IPS-NIHi7 (cell line): ENCODE measurements around the gene CHGA.

Experiments used
- DNase-seq: peaks from one replicate; pipeline ENCODE4 v3.0.0; 2012; ENCODE audit warnings: mixed read lengths; ENCODE audit errors: extremely low spot score

The CHGA gene, protein sequence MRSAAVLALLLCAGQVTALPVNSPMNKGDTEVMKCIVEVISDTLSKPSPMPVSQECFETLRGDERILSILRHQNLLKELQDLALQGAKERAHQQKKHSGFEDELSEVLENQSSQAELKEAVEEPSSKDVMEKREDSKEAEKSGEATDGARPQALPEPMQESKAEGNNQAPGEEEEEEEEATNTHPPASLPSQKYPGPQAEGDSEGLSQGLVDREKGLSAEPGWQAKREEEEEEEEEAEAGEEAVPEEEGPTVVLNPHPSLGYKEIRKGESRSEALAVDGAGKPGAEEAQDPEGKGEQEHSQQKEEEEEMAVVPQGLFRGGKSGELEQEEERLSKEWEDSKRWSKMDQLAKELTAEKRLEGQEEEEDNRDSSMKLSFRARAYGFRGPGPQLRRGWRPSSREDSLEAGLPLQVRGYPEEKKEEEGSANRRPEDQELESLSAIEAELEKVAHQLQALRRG

GRCh38 chr14:92922883-92923743, at the start of gene CHGA:
CHGA (plus strand) TSS chr14:92923150; CDS start chr14:92923360, 210 bp downstream.
- peak; percentile 92 for DNase-seq

GRCh38 chr14:92874962-92875661, 47.8 kb upstream of the CHGA start:
- no peak for DNase-seq

DNA sequence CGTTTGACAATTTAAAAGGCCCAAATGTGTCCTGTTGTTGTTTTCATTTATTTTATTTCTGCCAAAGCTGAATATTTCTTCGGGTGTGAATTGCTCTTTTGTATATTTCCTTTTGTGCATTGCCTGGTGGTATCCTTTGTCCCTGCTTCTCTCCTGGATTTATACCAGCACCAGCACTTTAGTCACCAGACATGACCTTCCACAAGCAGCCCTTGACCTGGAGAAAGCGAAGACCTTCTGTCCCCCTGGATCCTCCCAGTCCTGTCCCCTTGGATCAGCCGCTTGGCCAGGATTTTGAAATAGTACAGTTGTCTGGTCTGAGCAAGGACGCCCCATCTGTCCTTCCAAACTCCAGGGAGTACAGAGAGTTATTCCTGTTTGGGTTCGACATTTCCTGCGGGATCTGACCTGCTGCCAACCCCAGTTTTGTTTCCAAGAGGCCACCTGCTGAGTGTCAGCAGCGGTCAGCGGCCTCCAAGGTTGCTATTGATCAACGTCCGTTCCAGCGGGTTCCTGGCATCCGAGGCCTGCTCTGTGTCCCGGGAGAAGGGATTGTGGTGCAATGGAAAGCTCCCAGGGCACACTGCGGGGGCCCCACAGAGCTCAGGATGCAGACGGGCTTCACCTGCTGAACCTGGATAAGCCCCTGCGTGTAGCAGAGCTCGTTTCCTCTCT, 45.1 kb upstream of the CHGA start:
- peak; percentile 56 for DNase-seq

DNA sequence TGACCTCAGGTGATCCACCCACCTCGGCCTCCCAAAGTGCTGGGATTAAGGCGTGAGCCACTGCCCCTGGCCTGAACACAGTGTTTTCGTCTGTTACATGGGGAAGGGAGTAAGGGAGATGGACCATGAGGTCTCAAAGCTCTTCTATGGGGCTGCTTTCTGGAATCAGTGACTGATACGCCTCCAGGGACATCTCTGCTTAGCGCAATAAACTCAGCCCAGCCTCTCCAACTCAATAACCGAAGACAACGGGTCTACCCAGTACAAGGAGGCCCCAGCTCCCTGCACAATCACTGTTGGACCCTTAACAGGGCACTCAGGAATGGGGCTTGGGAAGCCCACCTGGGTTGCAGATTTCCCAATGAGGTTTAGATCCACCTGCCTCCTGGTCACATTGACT, 42.6 kb upstream of the CHGA start:
- no peak for DNase-seq

DNA sequence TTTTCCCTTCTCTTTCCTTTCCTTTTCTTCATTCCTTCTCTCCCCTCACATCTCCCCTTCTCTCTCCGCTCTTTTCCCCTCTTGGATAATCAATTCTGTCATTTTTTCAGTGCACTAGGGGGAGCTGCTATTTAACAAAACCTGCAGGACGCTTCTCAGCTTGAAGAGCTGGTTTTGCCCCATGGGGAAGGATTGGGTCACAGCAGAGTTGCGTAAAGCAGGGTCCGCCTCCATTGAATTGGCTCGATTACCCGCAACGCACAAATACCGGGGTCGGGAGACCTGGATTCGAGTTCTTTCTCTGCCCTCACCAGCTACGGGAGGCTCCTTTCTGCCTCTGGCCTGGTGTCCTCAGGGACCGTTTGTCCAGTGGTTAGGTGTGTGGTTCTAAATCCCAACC, 42.1 kb upstream of the CHGA start:
- peak; percentile 81 for DNase-seq

DNA sequence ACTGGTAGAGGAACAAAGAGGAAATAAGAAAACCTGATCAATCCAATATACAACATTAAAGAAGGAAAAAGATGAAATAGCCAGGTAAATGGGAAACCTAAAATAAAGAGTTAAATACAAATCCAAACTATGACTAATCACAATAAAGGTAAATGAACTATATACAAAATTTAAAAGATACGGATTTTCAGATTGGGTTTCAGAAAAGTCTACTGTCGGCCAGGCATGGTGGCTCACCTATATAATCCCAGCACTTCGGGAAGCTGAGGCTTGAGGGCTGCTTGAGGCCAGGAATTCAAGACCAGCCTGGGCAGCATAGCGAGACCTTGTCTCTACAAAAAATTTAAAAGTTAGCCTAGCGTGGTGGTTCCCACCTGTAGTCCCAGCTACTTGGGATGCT, 39.9 kb upstream of the CHGA start:
- DNase-seq: no peak

GRCh38 chr14:92884410-92884809, 38.5 kb upstream of the CHGA start:
- no peak for DNase-seq

DNA sequence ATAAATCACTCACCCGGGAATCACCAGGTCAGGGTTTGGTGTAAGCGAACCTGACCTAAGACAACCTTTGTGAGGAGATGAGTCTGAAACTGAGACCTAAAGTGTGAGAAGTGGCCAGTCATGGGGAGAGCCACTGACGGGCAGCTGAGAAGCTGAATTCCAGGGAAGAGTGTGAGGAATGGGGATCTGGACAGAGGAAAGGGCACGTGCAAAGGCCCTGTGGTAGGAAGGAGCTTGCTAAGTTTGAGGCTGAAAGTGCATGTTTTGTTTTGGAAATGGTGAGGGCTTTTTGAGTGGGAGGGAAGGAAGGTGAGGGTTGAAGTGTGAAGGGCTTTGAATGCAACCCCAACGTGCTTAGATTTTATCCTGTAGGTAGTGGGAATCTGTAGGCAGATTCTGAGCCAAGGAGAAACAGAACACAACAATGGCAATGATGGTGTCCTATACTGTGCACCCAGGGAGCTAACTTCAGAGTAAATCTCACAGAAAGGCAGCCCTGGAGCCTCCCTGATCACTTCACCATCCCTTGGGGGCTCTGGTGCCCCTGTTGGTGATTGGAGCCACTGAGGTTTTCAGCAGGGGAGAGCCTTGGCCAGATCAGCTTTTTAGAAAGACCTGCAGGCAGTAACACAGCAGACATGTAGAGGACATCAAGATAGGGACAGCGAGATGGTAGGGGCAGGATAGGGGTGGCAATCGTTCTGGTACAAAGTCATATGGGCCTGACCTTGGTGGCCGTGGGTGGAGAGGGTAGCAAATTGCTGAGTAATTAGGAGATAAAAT, 37.5 kb upstream of the CHGA start:
- DNase-seq: no peak

DNA sequence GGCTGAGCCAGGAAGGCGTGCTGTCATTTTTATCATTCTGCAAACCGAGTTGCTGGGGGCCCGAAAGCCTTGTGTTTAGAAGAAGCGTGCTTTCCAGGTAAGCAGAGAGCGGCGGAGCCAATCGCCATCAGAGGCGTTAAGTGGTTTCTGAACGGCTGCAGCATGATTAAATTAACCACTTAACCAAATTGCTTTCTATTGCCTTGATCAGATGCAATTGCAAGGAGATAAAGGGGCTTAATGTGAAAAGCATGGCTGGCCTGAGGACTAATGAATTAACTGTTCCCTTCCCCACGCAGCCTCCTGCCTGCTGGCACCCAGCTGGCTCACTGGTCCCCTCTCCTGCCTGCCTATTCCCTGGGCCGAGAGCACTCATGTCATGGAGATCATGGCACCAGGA, 36.6 kb upstream of the CHGA start:
- DNase-seq: no peak

DNA sequence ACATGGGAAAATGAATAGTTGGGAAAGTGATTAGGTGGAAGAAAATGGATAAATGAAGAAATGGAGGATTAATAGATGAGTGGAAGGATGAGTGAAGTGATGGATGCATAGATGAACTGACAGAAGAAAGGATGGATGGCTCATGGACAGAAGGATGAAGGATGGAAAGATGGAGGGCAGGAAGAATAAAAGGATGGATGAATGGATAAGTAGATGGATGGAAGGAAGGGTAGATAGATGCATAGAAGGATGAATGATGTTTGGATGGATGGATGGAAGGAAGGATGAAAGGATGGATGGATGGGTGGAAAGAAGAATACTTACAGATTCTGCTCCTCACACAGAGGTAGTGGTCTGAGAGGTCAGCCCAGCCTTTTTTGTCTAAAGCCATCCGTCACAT, 35.8 kb upstream of the CHGA start:
- DNase-seq: no peak

DNA sequence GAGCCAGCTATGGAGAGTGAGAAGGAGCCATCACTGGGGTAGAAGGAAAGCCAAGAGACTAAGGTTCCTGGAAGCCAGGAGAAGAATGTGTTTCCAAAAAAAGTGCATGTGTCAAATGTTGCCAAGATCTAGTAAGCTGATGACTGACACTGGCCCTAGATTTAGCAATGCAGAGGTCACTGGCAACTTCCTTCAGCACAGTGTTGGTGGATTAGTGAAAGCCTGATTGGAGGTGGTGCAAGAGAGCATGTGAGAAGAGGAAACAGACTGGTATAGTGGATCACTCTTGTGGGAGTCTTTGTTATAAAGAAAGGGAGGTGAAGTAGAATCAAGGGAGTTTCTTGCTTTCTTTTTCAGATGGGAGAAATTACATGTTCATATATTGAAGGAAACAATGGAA, 34.1 kb upstream of the CHGA start:
- no peak for DNase-seq

DNA sequence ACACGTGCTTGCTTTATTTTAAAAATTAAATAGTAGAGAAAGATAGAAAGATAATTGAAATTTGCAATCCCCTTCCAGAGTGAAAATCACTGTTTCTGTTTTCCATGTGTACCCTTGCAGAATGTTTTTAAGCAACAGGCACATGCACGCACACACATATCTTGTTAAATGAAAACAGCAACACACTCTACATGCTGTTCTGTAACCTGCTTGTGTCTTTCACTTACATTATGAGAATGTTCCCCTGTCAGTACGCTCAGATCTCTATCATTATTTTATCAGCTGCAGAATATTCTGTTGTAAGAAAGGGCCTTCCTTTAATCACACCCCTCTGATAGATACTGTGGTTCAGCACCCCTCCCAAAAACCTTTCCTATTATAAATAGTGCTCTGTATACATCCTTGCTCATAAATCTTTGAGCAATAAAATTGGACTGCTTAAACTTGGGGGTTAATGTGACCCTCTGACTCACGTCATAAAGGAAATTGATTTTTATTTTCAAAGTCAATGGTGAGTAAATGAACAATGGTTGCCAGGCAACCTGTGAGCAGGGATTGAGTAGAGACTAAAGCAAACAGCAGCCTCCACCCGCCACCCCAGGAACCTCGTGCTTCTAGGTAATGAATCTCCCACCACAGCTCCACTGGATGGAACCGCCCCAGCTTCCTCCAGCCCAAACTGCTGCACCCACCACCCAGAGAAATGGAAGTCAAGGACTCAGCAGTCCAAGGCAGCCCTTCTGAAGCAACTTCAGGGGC, 31.9 kb upstream of the CHGA start:
- DNase-seq: no peak

GRCh38 chr14:92892589-92892988, 30.4 kb upstream of the CHGA start:
- no peak for DNase-seq

DNA sequence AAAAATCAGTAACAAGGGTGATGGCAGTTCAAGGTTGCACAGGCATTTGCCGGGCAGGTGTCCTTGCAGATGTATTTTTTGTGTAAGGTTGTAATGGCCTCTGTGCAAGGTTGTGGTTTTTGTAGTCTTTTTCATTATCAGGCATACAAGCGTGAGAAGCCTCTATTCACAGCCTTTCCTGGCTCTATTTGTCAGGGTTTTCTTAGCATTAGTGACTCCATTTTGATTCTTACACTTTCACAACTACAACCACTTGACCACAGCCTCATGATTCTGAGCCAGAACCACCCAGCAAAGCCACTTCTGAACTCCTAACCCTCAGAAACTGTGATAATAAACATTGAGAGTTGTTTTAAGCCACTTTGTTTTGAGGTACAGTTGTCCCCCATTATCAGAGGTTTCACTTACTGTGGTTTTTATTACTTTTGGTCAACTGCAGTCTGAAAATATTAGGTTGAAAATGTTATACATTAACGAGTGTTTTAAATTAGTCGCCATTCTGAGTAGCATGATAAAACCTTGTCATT, 27.5 kb upstream of the CHGA start:
- DNase-seq: no peak

- no peak for DNase-seq
Measured at GRCh38 chr14:92897922-92898565, 24.9 kb upstream of the CHGA start.

GRCh38 chr14:92898566-92899131, 24.3 kb upstream of the CHGA start:
- no peak for DNase-seq

GRCh38 chr14:92900660-92901059, 22.3 kb upstream of the CHGA start:
- DNase-seq: no peak

DNA sequence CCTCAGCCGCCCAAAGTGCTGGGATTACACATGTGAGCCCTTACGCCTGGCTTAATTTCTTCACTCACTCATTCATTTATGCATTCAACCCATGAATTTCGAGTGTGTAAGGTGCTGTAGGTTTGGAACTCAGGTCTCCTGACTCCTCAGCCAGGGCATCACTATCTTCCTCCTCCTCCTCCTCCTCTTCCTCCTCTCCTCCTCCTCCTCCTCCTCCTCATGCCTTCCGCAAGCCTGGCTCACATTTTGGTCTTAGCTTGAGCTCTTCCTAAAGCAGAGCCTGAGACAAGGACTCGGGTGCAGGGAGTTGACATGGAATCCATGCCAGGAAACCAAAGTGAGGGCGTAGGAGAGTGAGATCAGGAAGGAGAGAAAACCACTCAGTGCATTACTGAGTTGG, 20.8 kb upstream of the CHGA start:
- no peak for DNase-seq

DNA sequence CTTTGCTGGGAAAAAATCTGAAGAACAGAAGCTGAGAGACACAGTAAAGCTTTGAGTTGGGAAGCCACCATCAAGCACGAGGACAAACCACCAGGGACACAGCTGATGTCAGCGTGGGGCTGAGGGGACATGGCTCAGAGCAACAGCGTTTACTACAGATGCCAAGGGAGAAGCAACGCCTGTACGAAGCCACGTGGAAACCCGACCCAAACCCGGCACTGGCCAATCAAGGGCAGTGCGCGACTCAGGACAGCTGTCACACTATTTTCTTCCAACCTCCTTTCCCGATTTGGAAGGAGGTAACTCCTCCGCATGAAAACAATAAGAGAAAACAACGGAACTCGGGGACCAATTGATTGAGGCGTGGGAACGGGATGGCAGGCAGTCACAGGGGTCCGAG, 20.2 kb upstream of the CHGA start:
- no peak for DNase-seq
